Colon (tissue), 2 donors: ENCODE measurements around the gene TSSK6.
"Not testable (repeated sequence)": the region's sequence is repeated elsewhere in the genome, so short reads cannot be mapped to it uniquely, and the experiment has no call there.

Source experiments
- FAIRE-seq: peaks from 2 replicates; lab custom pipeline; 2012; peaks lifted over from hg19 to GRCh38; lab: Jason Lieb, UNC
- donor health status: control.
- donor health status: control.

The TSSK6 gene

GRCh38 chr19:19487077-19487949 is 28.0 kb downstream of the TSSK6 start:
- FAIRE-seq: no peak

- no peak for FAIRE-seq
These were observed 28.8 kb downstream of the TSSK6 start for GRCh38 chr19:19486343-19487076.

- FAIRE-seq: no peak
These were observed 29.4 kb downstream of the TSSK6 start for GRCh38 chr19:19485998-19486290.

- no peak for FAIRE-seq
These were observed 30.0 kb downstream of the TSSK6 start for GRCh38 chr19:19485161-19485997.

GRCh38 chr19:19482809-19483596 is 32.3 kb downstream of the TSSK6 start:
- FAIRE-seq: no peak

- no peak for FAIRE-seq
These were observed 34.7 kb downstream of the TSSK6 start for GRCh38 chr19:19480688-19481087.

- FAIRE-seq: no peak
These were observed 37.5 kb downstream of the TSSK6 start for GRCh38 chr19:19477705-19478383.

GRCh38 chr19:19475849-19476828 is 39.2 kb downstream of the TSSK6 start:
- FAIRE-seq: no peak

GRCh38 chr19:19475015-19475765 is 40.2 kb downstream of the TSSK6 start:
- no peak for FAIRE-seq

GRCh38 chr19:19472106-19472505 is 43.2 kb downstream of the TSSK6 start:
- not testable (repeated sequence) for FAIRE-seq

GRCh38 chr19:19471682-19472081 is 43.7 kb downstream of the TSSK6 start:
- FAIRE-seq: no peak

- FAIRE-seq: no peak
These were observed 44.8 kb downstream of the TSSK6 start for GRCh38 chr19:19470579-19470978.

GRCh38 chr19:19468424-19469050 is 46.8 kb downstream of the TSSK6 start:
- no peak for FAIRE-seq

GRCh38 chr19:19466201-19466600 is 49.1 kb downstream of the TSSK6 start:
- FAIRE-seq: no peak

GRCh38 chr19:19465436-19466070 is 49.8 kb downstream of the TSSK6 start:
- no peak for FAIRE-seq

GRCh38 chr19:19464339-19465098 is 50.8 kb downstream of the TSSK6 start:
- no peak for FAIRE-seq
